Mesenchymal stem cell (in vitro differentiated cells and primary cell): ENCODE measurements around the gene P4HB.

ENCODE experiments used
- DNase-seq: peaks from one replicate; pipeline ENCODE4 v3.0.0-alpha.2; 2013
- H2AFZ ChIP-seq: one replicate; pipeline ENCODE4 v1.6.1; 2013; ENCODE audit warnings: low read depth, mild to moderate bottlenecking, control low read depth, inconsistent platforms, low read length, moderate library complexity
- H2AK5ac ChIP-seq: 2 replicates; pipeline ENCODE4 v1.6.1; 2013; ENCODE audit warnings: low read length, moderate library complexity, mild to moderate bottlenecking, inconsistent platforms; ENCODE audit not compliant: severe bottlenecking
- H2BK120ac ChIP-seq: one replicate; pipeline ENCODE4 v1.6.1; 2013; ENCODE audit warnings: low read depth, mild to moderate bottlenecking, inconsistent platforms, low read length, moderate library complexity
- H2BK12ac ChIP-seq, 2 experiments: one replicate each; pipeline ENCODE4 v1.6.1; 2013; ENCODE audit warnings: inconsistent platforms in 2 of 2, low read length in 2 of 2, mild to moderate bottlenecking in 2 of 2, moderate library complexity in 2 of 2, control low read depth in 1 of 2
- H2BK15ac ChIP-seq: one replicate; pipeline ENCODE4 v1.6.1; 2013; ENCODE audit warnings: mild to moderate bottlenecking, low read depth, inconsistent platforms; ENCODE audit not compliant: poor library complexity, severe bottlenecking
- H2BK5ac ChIP-seq: 2 replicates; pipeline ENCODE4 v1.6.1; 2013; ENCODE audit warnings: low read depth, mild to moderate bottlenecking, low read length, control low read depth, inconsistent platforms; ENCODE audit not compliant: poor library complexity, severe bottlenecking
- H3K14ac ChIP-seq, 2 experiments: one replicate each; pipeline ENCODE4 v1.6.1; 2013; ENCODE audit warnings: inconsistent platforms in 2 of 2, low read length in 2 of 2, control low read depth in 1 of 2, mild to moderate bottlenecking in 1 of 2, moderate library complexity in 1 of 2
- H3K18ac ChIP-seq, 2 experiments: one replicate each; pipeline ENCODE4 v1.6.1; 2013; ENCODE audit warnings: inconsistent platforms in 2 of 2, low read length in 2 of 2, control low read depth in 1 of 2, low read depth in 1 of 2, mild to moderate bottlenecking in 1 of 2
- H3K23ac ChIP-seq, 2 experiments: one replicate each; pipeline ENCODE4 v1.6.1; 2013; ENCODE audit warnings: inconsistent platforms in 2 of 2, low read length in 2 of 2, mild to moderate bottlenecking in 2 of 2, moderate library complexity in 2 of 2, control low read depth in 1 of 2
- H3K27ac ChIP-seq: 2 replicates; pipeline ENCODE4 v1.5.1; 2013; ENCODE audit warnings: mild to moderate bottlenecking, moderate library complexity, low read length, control low read depth, inconsistent platforms; ENCODE audit not compliant: poor library complexity, severe bottlenecking
- H3K27me3 ChIP-seq, 2 experiments: 2 replicates each; pipeline versions ENCODE4 v1.6.1 to v1.7.0; 2013; ENCODE audit warnings: low read length in 2 of 2, mild to moderate bottlenecking in 2 of 2, moderate library complexity in 2 of 2, control low read depth in 1 of 2, inconsistent platforms in 1 of 2; ENCODE audit not compliant: control insufficient read depth in 1 of 2, insufficient read depth in 1 of 2
- H3K36me3 ChIP-seq, 2 experiments: 2 replicates each; pipeline versions ENCODE4 v1.6.1 to v1.7.0; 2013; ENCODE audit warnings: low read length in 2 of 2, control low read depth in 1 of 2, inconsistent platforms in 1 of 2, low read depth in 1 of 2, mild to moderate bottlenecking in 1 of 2; ENCODE audit not compliant: insufficient read depth in 2 of 2, control insufficient read depth in 1 of 2
- H3K4ac ChIP-seq, 2 experiments: one replicate each; pipeline ENCODE4 v1.6.1; 2013; ENCODE audit warnings: inconsistent platforms in 2 of 2, low read length in 2 of 2, mild to moderate bottlenecking in 2 of 2, moderate library complexity in 2 of 2, control low read depth in 1 of 2, low read depth in 1 of 2
- H3K4me1 ChIP-seq: 2 replicates; pipeline ENCODE4 v1.6.1; 2013; ENCODE audit warnings: low read depth, low read length, control low read depth; ENCODE audit not compliant: control insufficient read depth, insufficient read depth
- H3K4me2 ChIP-seq: 2 replicates; pipeline ENCODE4 v1.6.1; 2013; ENCODE audit warnings: low read length, mild to moderate bottlenecking, inconsistent platforms; ENCODE audit not compliant: poor library complexity, severe bottlenecking
- H3K4me3 ChIP-seq, 2 experiments: 2 replicates each; pipeline versions ENCODE4 v1.5.1 to v1.7.0; 2013; ENCODE audit warnings: low read length in 2 of 2, mild to moderate bottlenecking in 2 of 2, control low read depth in 1 of 2, low read depth in 1 of 2; ENCODE audit not compliant: insufficient read depth in 1 of 2
- H3K79me1 ChIP-seq: replicated peaks from 2 replicates; pipeline ENCODE4 v1.6.1; 2013; ENCODE audit warnings: mild to moderate bottlenecking, control low read depth, low read length, inconsistent platforms; ENCODE audit not compliant: poor library complexity, severe bottlenecking
- H3K9ac ChIP-seq: 2 replicates; pipeline ENCODE4 v1.7.0; 2013; ENCODE audit warnings: mild to moderate bottlenecking, low read length, moderate library complexity
- H3K9me3 ChIP-seq: 2 replicates; pipeline ENCODE4 v1.7.0; 2013; ENCODE audit warnings: mild to moderate bottlenecking, low read length; ENCODE audit not compliant: control insufficient read depth
- H4K8ac ChIP-seq: one replicate; pipeline ENCODE4 v1.6.1; 2013; ENCODE audit warnings: inconsistent platforms, mild to moderate bottlenecking, low read length, moderate library complexity
- H4K91ac ChIP-seq: one replicate; pipeline ENCODE4 v1.6.1; 2013; ENCODE audit warnings: mild to moderate bottlenecking, low read length, inconsistent platforms
- WGBS: methylation state at CpG from one replicate; pipeline ENCODE4 v1.1.7; 2013; ENCODE audit warnings: mixed read lengths; 5-methylcytosine and 5-hydroxymethylcytosine counted together

The P4HB gene

DNA sequence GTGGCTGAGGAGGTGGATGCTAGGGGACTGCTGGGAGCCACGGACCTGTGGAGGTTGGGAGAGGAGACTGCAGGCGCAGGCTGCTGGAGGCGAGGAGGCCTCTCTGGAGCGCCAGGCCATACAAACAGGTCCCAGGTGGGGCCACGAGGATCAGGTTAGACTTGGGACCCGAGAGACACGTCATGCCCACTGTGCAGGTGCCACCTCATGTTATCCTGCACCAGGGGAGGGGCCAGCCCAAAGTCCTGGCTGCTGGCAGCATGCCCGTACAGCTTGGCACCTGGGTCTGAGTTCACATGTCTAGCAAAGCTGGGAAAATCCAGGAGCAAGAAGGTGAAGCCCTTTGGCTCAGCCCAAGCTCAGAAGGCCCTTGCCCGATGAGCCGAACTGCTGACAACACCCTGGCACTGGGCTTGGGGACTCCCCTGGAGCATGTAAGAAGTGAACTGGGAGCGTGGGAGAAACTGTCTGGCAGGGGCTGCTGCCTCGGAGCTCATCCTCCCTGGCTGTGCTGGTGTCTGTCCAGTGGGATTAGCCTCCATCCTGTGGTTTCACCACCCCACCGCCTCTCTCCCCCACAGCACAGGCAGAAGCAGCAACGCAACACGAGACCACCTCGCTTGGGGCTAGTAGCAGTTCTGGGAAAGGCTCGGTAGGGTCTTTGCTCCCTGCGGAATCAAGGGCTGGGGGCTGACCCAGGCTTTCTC, 5.6 kb upstream of the P4HB start:
- H3K9me3 ChIP-seq, result no peaks in the 10 kb centered on the region
- peaks cover 10% of the 10 kb centered on the region for H3K79me1 ChIP-seq
- H3K4me2 ChIP-seq, result no peak overlapping the region
- H2BK120ac ChIP-seq, result no peak overlapping the region
- no peak overlapping the region for H2BK5ac ChIP-seq
- peaks cover 41 to 64% of the 10 kb centered on the region in 2 experiments for H3K36me3 ChIP-seq
- no peak overlapping the region for H2BK12ac ChIP-seq
- H2AFZ ChIP-seq, result no peak overlapping the region
- 93% methylated on average over 18 of the region's 18 CpGs for WGBS
- peak overlapping the region in 1 of 2 experiments; percentile 37 for H3K4ac ChIP-seq
- no peak overlapping the region for H3K23ac ChIP-seq
- peaks cover 63% of the 10 kb centered on the region for H3K4me1 ChIP-seq
- H4K8ac ChIP-seq, result peak overlapping the region; percentile 62
- H2BK15ac ChIP-seq, result no peak overlapping the region
- H3K9ac ChIP-seq, result peak overlapping the region; percentile 12
- no peak overlapping the region for H2AK5ac ChIP-seq
- H3K14ac ChIP-seq, result no peak overlapping the region
- no peak overlapping the region for H3K4me3 ChIP-seq
- H3K27ac ChIP-seq, result no peak overlapping the region
- H3K18ac ChIP-seq, result peak overlapping the region in 1 of 2 experiments; percentile 37
- DNase-seq, result peak; percentile 59
- H4K91ac ChIP-seq, result no peak overlapping the region
- no peaks in the 10 kb centered on the region for H3K27me3 ChIP-seq

DNA sequence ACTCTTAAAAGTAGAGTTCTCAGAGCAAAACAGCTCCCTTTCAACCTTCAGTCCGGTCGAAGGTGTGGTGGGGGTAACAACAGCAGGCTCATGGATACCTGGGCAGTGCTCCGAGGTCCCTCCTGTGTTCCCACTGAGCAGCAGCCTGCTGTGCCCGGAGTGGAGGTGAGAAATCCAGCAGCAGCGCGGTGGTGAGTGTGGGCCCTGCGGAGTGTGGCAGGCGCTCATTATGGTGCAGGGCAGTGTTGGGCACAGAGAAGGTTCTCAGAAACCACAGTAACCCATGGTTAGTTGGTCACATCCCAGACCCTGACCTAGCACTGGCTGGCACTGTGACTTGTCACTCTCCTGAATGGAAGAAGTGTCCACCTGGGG, 5.0 kb upstream of the P4HB start:
- Histone ChIP-seq H2BK120ac (no peak overlapping the region), H3K23ac (no peak overlapping the region), H3K14ac (no peak overlapping the region), H3K79me1 (peaks cover 10% of the 10 kb centered on the region), H3K36me3 (peaks cover 41 to 64% of the 10 kb centered on the region in 2 experiments), H3K9ac (no peak overlapping the region), H3K27me3 (no peaks in the 10 kb centered on the region), H3K4me1 (peaks cover 63% of the 10 kb centered on the region), H2BK5ac (no peak overlapping the region), H3K4me3 (no peak overlapping the region), H2BK15ac (no peak overlapping the region), H2AFZ (no peak overlapping the region), H4K8ac (peak overlapping the region; percentile 62), H2AK5ac (no peak overlapping the region), H4K91ac (no peak overlapping the region), H3K18ac (no peak overlapping the region), H3K4ac (no peak overlapping the region), H3K9me3 (no peaks in the 10 kb centered on the region), H2BK12ac (no peak overlapping the region), H3K4me2 (no peak overlapping the region), H3K27ac (no peak overlapping the region)
- over 99% methylated on average over 8 of the region's 8 CpGs for WGBS
- DNase-seq, result no peak

DNA sequence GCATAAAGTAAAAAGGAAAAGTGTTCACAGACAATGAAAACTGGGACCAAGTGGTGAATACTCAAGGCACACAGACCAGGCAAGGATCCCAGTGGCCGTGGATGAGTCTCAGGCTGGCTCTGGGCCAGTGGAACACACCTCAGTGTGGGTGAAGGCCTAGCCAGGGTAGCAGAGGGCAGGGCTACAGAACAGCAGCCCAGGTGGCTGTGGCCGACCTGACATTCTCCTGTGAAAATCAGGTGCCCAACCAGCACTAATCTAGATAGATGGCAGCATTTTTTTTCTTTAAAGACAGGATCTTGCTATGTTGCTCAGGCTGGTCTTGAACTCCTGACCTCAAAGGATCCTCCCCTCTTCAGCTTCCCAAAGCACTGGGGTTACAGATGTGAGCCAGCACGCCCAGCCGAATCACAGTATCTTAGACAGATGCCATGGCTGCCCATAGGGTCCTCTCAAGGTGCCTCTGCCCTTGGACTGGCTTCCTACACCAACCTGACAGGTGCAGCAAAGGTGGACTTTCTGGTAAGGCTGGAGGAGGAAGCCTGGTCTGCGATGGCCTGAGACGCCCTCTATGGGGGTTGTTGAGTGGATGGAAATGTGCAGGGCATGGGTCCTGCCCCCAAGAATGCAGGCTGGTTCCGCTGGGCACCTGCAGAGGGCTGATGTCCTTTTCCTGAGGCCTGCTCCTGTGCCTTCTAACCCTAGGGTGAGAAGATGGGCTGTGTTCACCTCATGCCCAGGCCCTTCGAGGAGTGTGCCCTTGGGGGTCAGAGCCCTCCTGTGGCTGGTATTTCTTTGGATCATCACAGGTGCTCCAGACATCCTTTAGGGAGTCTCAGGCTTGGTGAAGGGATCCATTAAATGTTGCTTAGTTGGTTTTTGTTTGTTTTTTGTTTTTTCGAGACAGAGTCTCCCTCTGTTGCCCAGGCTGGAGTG, 3.8 kb upstream of the P4HB start:
- Histone ChIP-seq H3K14ac (no peak overlapping the region), H2BK12ac (no peak overlapping the region), H3K36me3 (peaks cover 36 to 56% of the 10 kb centered on the region in 2 experiments), H3K18ac (no peak overlapping the region), H3K4me1 (peaks cover 56% of the 10 kb centered on the region), H3K27ac (no peak overlapping the region), H4K91ac (no peak overlapping the region), H3K4me3 (no peak overlapping the region), H2BK15ac (peak overlapping the region; percentile 52), H3K27me3 (no peaks in the 10 kb centered on the region), H3K23ac (peak overlapping the region in 1 of 2 experiments; percentile 47), H2BK5ac (no peak overlapping the region), H3K4ac (no peak overlapping the region), H4K8ac (no peak overlapping the region), H3K79me1 (peaks cover 10% of the 10 kb centered on the region), H3K9ac (peak overlapping the region; percentile 32), H2AK5ac (no peak overlapping the region), H3K9me3 (no peaks in the 10 kb centered on the region), H3K4me2 (no peak overlapping the region), H2AFZ (no peak overlapping the region), H2BK120ac (no peak overlapping the region)
- 96% methylated on average over 9 of the region's 9 CpGs for WGBS
- no peak for DNase-seq

DNA sequence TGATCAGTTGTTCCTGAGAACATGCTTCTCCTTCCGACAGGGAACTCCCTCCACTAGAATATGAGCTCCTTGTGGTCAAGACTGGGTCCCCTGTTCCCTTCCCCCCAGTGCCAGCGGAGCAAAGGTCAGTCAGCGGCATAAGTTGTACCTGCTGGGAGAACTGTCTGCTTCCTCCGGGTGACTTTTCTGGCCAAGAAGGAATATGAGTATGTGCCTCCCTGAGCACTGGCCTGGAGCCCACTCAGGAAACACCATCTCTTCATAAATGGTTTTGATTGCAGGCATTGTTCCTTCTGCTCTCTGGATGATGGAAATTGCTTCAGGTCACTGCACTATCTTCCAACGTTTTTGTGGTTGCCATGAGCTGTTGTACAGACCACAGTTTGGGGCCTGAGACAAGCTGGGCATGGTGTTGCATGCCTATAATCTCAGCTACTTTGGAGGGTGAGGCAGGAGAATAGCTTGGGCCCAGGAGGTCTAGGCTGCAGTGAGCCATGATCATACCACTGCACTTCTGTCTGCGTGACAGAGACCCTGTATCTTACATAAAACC, 2.9 kb upstream of the P4HB start:
- Histone ChIP-seq H3K4me1 (peaks cover 57% of the 10 kb centered on the region), H3K23ac (no peak overlapping the region), H3K79me1 (peaks cover 10% of the 10 kb centered on the region), H3K36me3 (peaks cover 35 to 56% of the 10 kb centered on the region in 2 experiments), H3K9ac (peak overlapping the region; percentile 32), H2BK120ac (no peak overlapping the region), H2BK5ac (no peak overlapping the region), H4K8ac (no peak overlapping the region), H2AK5ac (no peak overlapping the region), H2BK15ac (no peak overlapping the region), H4K91ac (no peak overlapping the region), H3K14ac (no peak overlapping the region), H2AFZ (no peak overlapping the region), H3K27me3 (no peaks in the 10 kb centered on the region), H3K4me2 (no peak overlapping the region), H2BK12ac (no peak overlapping the region), H3K9me3 (no peaks in the 10 kb centered on the region), H3K4ac (no peak overlapping the region), H3K4me3 (no peak overlapping the region), H3K18ac (no peak overlapping the region), H3K27ac (no peak overlapping the region)
- peak; percentile 20 for DNase-seq
- WGBS, result 95% methylated on average over 5 of the region's 6 CpGs
